Psoas muscle (tissue), 8 donors: Measurements from ENCODE around the gene RAPGEF3. TPM values are rescaled to one million over a fixed set of nuclear protein-coding genes. Genes with fewer than 3 reads are reported as not detected.

Experiments used
- ATAC-seq, 4 donors: fragments of 200-7000 bp; cut with Tn5 transposase; one replicate each; pipeline ENCODE4 v1.9.1; 2020; ENCODE audit warnings: moderate library complexity in 3 of 4, mild to moderate bottlenecking in 2 of 4
- DNase-seq, 2 donors: peaks; one replicate each; pipeline ENCODE4 v3.0.0-alpha.2; 2020
- H3K27ac ChIP-seq: fragments of 200-600 bp; one replicate; pipeline ENCODE4 v1.8.0; 2022
- H3K27me3 ChIP-seq, 3 donors: fragments of 200-600 bp in 1 of 3; one replicate each; pipeline versions ENCODE4 v1.6.1 to v1.8.0; 2013 to 2022; ENCODE audit warnings: low read length in 2 of 3, mild to moderate bottlenecking in 2 of 3, moderate library complexity in 1 of 3; ENCODE audit not compliant: insufficient read depth in 3 of 3
- H3K36me3 ChIP-seq, 2 donors: fragments of 200-600 bp in 1 of 2; one replicate each; pipeline versions ENCODE4 v1.6.1 to v1.8.0; 2013 to 2022; ENCODE audit warnings: low read depth in 1 of 2, mild to moderate bottlenecking in 1 of 2, moderate library complexity in 1 of 2; ENCODE audit not compliant: insufficient read depth in 1 of 2
- H3K4me1 ChIP-seq: fragments of 200-600 bp; one replicate; pipeline ENCODE4 v1.8.0; 2022
- H3K4me3 ChIP-seq: fragments of 200-600 bp; one replicate; pipeline ENCODE4 v1.8.0; 2022; ENCODE audit warnings: mild to moderate bottlenecking
- H3K9me3 ChIP-seq: fragments of 200-600 bp; one replicate; pipeline ENCODE4 v1.8.0; 2022
- CTCF ChIP-seq: fragments of 200-600 bp; IDR thresholded peaks from one replicate; pipeline ENCODE4 v1.8.0; 2022; ENCODE audit warnings: antibody characterized with exemption
- WGBS, 3 donors: extraction: QIAGEN DNeasy Blood & Tissue Kit; methylation state at CpG; one replicate each; pipeline versions ENCODE4 v1.1.6 to v1.1.7; 2013; 5-methylcytosine and 5-hydroxymethylcytosine counted together
- intact Hi-C, 2 donors: fragments of 100-400 bp; cut with DNase I; formaldehyde crosslinking; loops; one replicate each; pipeline versions ENCODE4 v1.11.0 to v1.14.2; 2022
- polyA plus RNA-seq, 3 donors: library from polyadenylated mRNA; stranded (reverse); fragments of 200-250 nt; gene quantifications; one replicate each; pipeline ENCODE4 v1.2.3, GENCODE V29; 2013
- total RNA-seq, 4 donors: library from RNA; stranded (reverse); fragmentation: NEBNext Ultra II Directional in 2 of 4; extraction: Animal tissue kit (Norgen Biotek cat#: 25700) in 2 of 4; gene quantifications; one replicate each; pipeline versions ENCODE4 v1.2.1 to v1.2.4, GENCODE V29; 2021 to 2023
- donor health status: healthy with polysubstance abuse.
- donor health status: DM: no; HTN: no; CAD: no; lungs with moderate emphysema.
- donor health status: Bipolar disorder and iron deficiency.
- donor health status: healthy.
- donor health status: DM: yes; HTN: yes; CAD: no.
- donor health status: DM: no; HTN: no; CAD: no.
- donor health status: DM: no; HTN: no; CAD: no.
- donor health status: DM: yes; HTN: yes; CAD: no.

The RAPGEF3 gene
- total and polyA plus RNA-seq, 7 donors: 5.1 to 29.9 (median 14.7) TPM

GRCh38 chr12:47705229-47705565, 53.5 kb downstream of the RAPGEF3 start:
- Histone ChIP-seq H3K4me1 (peaks cover 8% of the 10 kb centered on the region), H3K27ac (peak overlapping the region; percentile 88), H3K36me3 (peaks cover 6 to 28% of the 10 kb centered on the region in 2 donors), H3K4me3 (peak overlapping the region; percentile 87), H3K27me3 (no peaks in the 10 kb centered on the region), H3K9me3 (no peaks in the 10 kb centered on the region)
- 1 to 3% (median 3%) methylated on average over 9 of the region's 9 CpGs for WGBS, 3 donors
- DNase-seq (no peak), ATAC-seq (no peak)
- intact Hi-C loops: no loop called here
- TF ChIP-seq CTCF: no peak

GRCh38 chr12:47704719-47705118, 54.0 kb downstream of the RAPGEF3 start:
- Histone ChIP-seq H3K27ac (no peak overlapping the region), H3K4me1 (peaks cover 8% of the 10 kb centered on the region), H3K36me3 (peaks cover 6 to 33% of the 10 kb centered on the region in 2 donors), H3K27me3 (no peaks in the 10 kb centered on the region), H3K9me3 (no peaks in the 10 kb centered on the region), H3K4me3 (peak overlapping the region; percentile 87)
- intact Hi-C loops: no loop called here
- ATAC-seq (no peak), DNase-seq (no peak)
- WGBS, 3 donors: 85 to 92% (median 89%) methylated on average over 9 of the region's 9 CpGs
- TF ChIP-seq CTCF: no peak

- no peak for TF ChIP-seq CTCF
- WGBS, 3 donors: 90 to 99% (median 90%) methylated on average over 2 of the region's 2 CpGs
- peaks cover 12 to 56% of the 10 kb centered on the region in 2 donors for H3K36me3 ChIP-seq
- intact Hi-C loops: no loop called here
- H3K4me3 ChIP-seq: no peak overlapping the region
- no peak for ATAC-seq
- DNase-seq: no peak
- no peaks in the 10 kb centered on the region for H3K4me1 ChIP-seq
- no peaks in the 10 kb centered on the region for H3K27me3 ChIP-seq
- no peaks in the 10 kb centered on the region for H3K9me3 ChIP-seq
- no peak overlapping the region for H3K27ac ChIP-seq
Observed at GRCh38 chr12:47700263-47700662, 58.4 kb downstream of the RAPGEF3 start.

GRCh38 chr12:47698631-47699030, 60.0 kb downstream of the RAPGEF3 start:
- no peaks in the 10 kb centered on the region for H3K4me1 ChIP-seq
- ATAC-seq (no peak), DNase-seq (no peak)
- H3K9me3 ChIP-seq: no peaks in the 10 kb centered on the region
- TF ChIP-seq CTCF: no peak
- 91 to 92% (median 91%) methylated on average over 7 of the region's 7 CpGs for WGBS, 3 donors
- no peaks in the 10 kb centered on the region for H3K27me3 ChIP-seq
- no peak overlapping the region for H3K4me3 ChIP-seq
- no peak overlapping the region for H3K27ac ChIP-seq
- intact Hi-C loops: no loop called here
- peaks cover 12 to 68% of the 10 kb centered on the region in 2 donors for H3K36me3 ChIP-seq

GRCh38 chr12:47698055-47698454, 60.6 kb downstream of the RAPGEF3 start:
- Histone ChIP-seq H3K27me3 (no peaks in the 10 kb centered on the region), H3K4me3 (no peak overlapping the region), H3K36me3 (peaks cover 12 to 71% of the 10 kb centered on the region in 2 donors), H3K9me3 (no peaks in the 10 kb centered on the region), H3K4me1 (no peaks in the 10 kb centered on the region), H3K27ac (no peak overlapping the region)
- intact Hi-C loops: no loop called here
- no peak for TF ChIP-seq CTCF
- ATAC-seq: no peak
- no peak for DNase-seq
- WGBS, 3 donors: 79 to 88% (median 85%) methylated on average over 4 of the region's 4 CpGs
